A204.1 (cell line): ENCODE measurements around the gene PIANP.

Experiments used
- FAIRE-seq: peaks from 2 replicates; lab custom pipeline; 2012; peaks lifted over from hg19 to GRCh38; lab: Jason Lieb, UNC

The PIANP gene

DNA sequence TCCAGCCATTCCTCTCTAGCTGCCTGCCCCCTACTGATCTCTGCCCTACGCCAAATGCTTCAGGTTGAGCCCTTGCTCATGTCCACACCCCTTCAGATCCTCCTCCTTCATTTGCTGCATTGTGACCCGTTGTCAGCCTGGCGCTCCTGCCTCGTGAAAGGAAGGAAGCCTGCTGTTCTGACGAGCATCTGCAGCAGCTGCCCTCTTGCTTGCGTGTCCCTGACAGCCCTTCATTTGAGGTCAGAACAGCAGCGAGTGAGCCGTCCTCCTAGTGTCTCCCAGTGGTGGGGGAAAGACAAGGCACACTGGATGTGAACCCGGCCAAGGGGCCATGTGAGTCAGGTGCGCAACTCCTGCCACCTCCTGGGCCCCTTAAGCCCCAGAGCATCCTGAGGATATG lies 3.0 kb upstream of the PIANP start:
- no peak for FAIRE-seq

DNA sequence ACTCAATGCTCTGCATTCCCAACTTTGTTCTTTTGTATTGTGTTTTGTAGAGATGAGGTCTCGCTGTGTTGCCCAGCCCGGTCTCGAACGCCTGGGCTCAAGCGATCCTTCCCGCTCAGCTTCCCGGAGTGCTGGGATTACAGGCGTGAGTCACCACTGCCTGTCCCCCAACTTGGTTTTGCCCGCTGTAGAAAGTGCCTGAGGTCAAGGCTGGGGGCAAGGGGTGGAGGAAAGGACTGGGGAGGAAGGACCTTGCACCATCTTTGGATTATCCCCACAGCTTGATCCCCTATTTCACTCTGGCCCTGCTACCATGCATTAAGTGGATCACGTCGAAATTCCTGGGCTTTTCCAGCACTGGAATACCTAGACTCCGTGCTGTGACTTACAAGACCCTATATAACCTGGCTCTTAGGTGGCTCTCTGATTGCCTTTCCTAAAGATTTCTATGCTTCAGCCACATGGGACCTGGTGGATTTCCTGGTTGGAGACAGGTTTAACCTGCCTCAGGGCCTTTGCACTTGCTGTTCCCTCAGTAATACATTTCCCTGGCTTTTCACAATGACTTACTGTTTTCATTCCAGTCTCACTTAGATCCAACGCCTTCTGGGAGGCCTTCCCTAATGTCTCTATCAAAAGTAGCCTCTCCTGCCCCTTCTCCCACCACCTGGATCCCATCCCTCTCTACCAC lies 608 bp upstream of the PIANP start:
- no peak for FAIRE-seq

DNA sequence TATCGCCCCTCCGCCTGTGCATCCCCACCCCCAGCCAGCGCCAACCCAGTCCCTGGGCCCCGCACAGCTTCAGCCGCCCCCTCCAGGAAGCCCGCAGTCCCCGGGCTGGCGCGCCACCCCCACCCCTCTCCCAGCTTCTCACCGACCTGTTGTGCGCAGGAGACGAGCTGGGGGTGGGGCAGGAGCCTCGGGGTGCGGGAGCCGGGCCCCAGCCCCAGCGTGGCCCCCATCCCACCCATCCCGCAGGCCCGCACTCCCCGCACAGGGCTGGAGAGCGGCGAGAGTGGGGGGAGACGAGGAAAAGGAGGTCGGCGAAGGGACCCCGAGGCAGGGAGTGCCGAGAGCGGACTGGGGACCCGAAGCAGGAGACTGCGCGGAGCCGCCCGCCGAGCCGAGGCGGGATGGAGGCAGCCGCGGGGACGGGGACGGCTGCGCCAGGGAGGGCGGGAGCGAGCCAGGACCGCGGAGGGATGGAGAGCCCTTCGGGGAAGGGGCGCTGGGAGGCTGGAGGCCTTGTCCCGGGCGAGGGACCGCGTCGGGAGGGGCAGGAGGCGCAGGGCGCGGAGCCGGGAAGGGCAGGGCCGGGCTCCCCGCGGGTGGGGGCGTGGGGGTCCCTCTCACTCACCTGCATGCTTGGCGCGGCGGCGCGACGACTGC lies 498 bp downstream of the PIANP start:
- FAIRE-seq: no peak

DNA sequence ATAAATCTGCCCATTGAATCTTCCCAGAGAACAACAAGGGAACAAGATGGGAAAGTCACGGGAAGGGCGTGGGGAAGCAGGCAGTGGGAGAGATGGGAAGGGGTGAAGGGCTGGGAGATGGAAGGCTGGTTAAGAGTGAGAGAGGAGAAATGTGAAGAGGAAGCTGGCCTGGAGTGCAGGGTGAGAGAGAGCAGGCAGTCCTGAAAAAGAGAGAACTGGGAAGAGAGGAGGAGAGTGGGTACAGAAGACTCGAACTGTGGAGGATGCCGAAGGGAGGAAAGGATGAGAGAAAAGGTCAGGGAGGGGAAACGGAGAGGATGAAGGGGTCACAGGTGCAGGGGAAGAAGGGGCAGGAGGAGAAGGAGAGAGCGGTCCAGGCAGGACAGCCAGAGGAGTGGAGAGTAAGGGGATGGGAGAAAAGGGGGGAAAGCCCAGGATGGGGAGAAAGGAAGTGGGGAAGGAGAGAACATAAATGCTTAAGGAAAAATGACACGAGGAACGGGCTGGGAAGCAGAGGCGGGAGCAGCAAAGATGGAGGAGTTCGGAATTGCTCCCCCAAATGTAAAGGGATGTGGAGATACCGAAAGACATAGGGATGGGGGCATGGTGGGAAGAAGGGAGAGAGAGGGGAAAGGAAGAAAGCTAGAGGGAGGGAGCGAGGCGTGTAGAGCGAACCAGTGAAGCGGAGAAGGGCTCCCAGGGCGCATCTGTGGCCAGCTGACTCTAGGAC lies 1.2 kb downstream of the PIANP start:
- FAIRE-seq: no peak

DNA sequence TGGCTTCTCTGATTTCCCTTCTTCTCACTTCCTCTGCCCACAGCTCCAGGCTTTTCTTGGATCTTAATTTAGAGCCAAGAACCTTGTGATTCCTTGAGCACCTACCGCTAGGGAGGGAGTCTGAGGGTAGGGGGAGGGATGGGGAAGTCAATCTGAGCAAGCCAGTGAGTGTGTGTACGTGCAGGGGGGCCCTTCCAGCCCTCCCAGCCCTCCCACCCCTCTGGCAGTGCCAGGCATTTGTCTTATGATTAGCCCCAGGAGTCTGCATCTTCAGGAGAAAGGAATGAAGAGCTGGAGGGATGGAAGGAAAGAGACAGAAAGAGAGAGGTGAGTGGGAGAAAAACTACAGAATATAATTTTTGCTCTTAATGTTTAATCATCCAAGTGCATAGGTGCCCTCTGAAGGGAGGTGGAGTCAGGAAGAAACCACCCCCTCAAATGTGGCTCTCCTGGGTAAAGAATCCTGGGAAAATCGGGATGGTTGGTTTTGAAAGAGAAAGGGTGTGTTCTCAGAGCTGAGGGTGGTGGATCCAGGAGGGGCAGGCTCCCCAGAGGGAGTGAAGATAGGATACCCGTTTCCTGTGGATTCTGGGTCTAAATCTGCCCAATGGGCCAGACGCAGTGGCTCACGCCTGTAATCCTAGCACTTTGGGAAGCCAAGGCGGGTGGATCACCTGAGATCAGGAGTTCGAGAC lies 2.1 kb downstream of the PIANP start:
- no peak for FAIRE-seq

DNA sequence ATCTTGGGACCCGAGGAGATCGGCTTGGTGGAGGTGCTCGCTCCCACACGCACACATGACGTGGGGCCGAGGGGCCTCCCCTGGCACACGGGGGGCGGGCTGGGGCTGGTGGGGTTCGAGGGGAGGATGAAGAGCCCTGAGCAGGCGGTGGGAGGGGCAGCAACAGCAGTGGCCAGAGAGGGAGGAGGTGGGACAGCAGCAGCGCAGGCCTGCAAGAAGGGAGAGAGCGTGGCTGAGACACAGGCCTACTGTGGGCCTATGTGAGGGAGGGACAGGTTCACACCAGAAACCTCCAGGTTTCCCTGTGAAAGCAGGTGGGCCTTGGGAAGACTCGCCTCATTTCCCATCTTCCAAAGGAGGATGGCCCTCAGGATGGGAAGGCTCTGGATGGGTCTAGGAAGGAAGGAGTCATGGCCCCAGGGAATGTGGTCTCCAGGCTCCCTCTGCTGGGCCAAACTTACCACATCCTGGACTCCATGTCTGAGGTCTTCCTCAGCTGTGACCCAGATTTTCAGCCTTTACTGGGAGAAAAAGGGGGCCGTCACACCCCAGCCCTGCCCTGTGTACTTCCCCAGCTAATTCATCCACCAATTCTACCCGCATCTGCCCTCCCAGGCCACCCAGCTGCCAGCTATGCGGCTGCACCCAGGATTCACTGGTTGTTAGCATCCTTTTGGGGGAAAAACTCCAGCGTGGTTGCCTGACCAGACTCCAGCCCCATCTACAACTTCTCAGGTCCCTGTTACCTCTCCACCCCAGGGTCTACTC lies 2.8 kb downstream of the PIANP start:
- FAIRE-seq: peak; percentile 37

DNA sequence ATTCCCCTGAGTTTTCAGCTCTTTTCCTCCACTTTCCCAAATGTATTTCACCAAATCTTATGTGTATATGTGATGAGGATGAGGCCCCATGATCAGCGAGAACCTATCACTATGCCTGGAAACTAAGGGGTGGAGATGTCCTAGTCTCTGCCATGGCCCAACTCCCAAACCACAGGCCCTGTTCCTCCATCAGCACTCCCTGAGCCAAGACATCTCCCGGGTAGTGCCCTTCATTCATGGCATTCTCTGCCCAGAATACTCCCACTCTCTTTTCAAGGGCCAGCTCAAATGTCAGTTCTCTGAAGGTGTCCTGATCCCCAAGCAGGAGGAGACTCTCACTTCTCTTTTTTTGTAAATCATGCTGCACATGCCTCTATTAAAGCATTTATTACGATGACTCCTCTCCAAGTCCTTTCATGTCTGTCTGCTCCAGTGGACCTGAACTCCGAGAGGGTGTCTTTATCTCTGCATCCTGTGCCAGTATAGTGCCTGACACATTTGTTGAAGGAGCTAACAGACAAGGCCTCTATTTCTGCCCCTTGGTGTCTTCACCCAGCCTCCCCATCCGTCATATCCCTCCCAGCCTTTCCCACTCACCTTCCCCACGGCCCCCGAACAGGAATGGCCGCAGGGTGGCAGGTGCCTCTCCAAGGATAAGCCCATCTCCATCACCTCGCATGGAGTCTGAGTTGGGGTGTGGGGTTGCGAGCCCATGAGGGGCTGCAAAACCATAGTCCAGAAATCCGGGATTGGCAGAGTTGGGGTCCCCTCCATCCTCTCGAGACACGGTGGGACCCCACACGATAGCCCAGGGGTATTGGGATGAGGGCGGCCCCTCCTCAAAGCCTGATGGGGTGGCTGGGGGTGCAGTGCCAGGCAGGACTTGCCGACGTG lies 3.7 kb downstream of the PIANP start:
- no peak for FAIRE-seq

DNA sequence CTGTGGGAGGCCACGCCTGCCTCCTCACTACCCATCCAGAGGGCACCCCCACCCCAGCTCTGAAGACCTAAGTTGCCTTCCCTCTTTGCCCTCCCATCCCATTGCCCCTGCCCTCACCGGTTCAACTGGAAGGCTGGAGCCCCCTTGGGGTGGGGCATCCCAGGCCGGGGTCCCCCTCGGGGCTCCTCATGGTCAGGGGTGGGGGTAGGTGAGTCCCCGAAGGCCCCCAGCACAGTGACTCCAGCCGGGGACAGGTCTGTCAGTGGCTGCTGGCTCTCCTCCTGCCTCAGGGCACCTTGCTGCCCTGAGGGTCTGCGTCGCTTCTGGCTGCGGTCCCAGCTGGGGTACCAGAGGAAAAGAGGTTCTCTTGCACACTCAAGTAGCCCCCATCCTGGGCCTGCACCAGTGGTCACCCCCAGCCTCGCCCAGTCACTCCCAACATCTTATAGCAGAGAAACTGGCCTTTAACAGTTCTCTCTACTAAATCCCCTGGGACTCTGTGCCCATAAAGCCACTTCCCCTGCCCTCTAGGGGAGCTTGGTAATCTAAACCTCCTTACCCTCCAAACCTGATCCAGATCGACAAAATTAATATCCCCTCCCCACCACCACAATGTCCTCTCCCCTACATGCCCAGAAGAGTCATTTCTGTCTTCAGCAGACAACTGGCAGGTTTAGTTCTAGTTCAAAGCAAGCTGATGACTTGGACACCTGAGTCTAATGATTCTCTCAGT lies 5.1 kb downstream of the PIANP start:
- no peak for FAIRE-seq

DNA sequence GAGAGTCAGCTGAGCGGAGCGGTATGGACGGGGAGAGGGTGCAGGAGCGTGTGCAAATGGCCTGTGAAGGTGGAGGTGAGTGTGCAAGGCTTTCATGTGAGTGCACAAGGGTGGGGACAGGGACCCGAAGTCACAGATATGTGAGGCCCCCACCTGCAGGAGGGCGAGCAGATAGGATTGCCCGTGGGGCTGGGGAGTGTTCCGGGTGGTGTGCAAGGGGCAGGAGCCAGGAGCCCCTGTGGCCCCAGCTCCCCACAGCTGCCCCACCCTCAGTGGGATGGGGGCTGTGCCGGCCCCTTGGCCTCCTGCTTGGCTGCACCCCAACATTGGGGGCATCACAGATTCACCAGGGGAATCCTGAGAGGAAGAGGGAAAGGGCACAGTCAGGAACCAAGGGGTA lies 5.9 kb downstream of the PIANP start:
- no peak for FAIRE-seq

DNA sequence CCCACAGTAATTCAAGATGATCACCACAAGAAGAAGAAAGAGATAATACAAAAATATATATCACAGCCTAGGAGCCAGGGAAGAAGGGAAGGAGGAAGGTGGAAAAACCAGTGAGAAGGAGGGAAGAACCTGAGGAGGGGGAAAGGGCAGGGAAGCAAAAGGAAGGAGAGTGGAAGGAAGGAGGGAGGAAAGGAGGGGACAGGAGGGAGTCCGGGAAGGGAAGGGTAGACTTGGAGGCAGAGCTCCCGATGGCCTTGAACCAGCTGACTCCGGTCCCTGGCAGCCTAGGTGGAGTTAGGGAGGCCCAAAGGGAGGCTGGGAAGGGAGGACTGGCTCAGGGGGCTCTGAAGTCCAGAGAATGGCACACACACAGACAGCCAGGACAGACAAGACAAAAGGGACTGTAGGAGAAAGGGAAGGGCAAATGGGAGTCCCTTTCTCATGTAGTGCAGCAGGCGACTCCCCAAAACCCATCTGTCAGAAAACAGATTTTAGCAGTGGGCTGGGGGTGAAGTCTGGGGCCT lies 6.7 kb downstream of the PIANP start:
- no peak for FAIRE-seq

DNA sequence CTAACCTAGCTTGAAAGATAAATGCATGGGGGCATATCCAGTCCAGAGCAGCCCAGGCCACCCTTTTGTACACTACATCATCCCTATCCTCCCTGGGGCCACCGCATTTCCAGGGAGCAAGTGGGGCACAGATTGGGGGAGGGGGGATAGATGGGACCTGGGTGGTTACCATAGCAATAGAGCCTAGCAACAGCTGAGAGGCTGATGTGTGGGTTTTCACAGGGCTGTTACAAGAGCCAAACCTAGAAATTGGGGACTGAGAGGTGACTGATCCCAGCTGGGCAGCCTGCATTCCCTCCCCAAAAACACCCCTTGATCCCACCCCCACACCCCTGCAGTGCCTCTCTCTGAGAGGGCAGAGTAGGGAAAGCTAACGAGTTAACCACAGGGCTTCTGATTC lies 7.7 kb downstream of the PIANP start:
- no peak for FAIRE-seq

DNA sequence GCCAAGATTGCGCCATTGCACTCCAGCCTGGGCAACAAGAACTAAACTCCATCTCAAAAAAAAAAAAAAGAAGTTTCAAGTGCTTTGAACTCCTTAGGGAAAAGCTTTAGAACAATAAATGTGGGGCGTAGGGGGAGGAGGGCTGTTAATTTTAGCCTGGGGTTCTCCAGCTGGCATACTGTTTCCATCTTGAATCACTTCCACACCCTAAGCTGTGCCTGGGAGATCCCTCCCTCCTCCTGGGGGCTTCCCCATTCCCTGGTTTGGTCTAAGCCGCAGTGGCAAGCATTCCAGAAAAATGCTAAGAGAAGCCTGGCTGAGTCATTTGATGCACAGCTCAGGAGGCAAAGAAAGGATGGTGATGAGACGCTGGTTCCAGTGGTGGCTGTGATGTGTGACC lies 9.1 kb downstream of the PIANP start:
- no peak for FAIRE-seq

DNA sequence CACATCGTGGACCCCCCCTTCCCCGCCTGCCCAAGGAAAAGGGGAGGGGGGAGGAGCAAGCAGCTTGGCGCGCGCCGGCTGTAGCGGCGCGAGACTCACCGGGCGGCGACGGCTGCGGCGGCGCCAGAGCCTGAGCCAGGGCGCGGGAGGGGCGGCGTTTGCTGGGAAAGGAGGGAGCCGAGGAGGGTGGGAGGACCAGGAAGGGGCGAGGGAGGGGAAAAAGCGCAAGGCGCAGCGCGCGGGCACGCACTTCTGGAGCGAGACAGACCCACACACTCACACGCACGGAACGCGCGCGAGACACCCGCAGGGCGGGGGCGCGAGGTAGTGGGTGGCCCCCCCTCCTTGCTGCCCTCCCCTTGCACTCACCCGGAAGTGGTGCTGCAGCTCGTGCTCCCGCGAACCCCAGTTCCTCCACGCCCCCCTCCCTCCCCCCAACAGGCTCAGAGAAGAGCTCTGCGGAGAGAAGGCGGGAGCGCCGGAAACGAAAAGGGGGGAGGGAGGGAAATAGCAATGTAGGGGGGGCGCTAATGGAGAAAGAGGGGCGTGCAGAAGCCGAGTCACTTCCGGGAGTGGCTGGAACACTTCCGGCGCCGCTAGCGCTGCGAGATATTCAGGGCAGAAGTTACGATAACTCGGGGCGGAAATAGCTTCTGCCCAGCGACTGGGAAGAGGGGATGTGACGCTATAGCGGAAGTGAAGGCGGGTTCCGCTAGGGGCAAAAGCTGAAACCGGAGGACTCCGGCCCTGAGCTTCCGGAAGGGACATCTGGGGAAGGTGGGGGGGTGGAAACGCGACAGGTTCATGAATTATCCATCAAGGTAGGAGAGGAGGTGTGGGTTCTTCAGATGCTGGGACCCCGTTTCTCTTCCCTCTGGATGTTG lies 11.4 kb downstream of the PIANP start, which contains the start of gene ZNF384:
TSS of gene ZNF384 (minus strand) at position 377 of the 884 bp plus-strand sequence. CDS start 9,855 bp downstream, outside the sequence.
- FAIRE-seq: peak; percentile 98

DNA sequence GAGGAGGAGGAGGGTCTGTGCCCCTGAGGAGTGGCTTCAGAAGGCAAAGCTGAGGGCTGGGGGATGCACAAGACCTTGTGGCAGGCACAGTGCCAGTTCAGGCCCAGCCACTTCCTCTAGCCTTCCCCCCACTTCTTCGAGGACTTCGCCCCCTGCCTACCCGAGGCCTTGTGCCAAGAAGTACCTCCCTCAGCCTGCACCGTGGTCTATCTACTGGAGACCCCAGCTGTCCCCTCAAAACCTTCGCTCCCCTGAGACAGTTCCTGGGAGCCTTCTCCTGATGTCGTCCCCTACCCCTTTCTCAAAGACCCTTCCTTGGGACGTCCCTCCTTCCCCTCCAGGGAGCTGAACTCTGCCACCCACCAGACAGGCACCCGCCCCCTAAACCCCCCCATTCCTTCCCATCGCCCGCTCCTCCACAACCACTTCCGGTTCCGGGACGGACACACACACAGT lies 12.0 kb downstream of the PIANP start:
- no peak for FAIRE-seq

DNA sequence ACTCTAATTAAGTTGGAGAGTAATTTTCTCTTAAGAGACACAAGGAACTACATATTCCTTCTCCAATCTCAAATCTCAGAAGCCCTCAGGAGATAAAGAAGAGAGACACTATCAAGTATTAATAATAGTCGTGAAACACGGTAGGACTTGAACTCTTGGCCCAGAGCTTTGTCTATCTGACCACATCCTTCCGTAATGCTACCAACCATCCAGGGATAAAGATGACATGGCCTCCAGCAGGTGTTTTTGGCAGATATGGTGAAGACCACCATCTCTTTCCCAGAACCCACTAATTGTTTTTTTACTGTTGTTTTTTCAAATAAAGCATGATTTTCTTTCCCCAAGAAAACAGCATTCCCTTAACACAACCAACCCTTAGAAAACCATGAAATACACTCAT lies 14.8 kb downstream of the PIANP start:
- FAIRE-seq: no peak

DNA sequence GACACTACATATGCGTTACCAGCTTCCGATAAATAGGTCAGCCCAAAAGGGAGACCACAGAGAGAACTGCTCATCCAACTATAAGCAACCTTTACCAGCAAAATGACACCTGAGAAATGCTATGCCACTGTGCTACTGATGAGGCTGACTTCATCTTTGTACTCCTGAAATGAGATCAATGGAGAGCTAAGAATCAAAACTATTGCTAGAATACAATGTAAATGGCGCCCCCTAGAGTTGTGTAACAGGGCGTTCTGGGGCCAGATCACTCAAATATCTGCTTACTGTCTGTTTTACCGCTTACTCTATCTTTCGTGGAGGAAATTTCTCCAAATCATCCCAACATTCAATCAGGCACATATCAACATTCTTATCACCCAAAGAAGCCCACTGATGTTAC lies 16.0 kb downstream of the PIANP start:
- no peak for FAIRE-seq

DNA sequence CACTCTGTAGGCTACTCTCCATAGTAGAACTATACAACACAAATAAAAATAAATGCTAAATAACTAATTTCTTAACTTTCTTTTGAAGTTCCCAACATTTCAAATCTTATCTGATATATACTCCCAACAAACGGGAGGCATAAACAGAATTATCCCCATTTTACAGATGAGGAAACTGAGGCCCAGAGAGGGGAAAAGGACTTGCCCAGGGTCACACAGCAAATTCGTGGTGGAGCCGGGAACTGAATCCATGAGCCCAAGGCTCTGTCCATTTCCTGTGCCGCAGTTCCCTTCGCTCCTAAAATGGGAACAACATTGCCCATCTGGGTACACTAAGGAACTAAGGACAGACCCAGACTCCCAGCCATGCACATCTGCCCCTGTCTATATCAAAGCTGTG lies 23.7 kb downstream of the PIANP start:
- no peak for FAIRE-seq

DNA sequence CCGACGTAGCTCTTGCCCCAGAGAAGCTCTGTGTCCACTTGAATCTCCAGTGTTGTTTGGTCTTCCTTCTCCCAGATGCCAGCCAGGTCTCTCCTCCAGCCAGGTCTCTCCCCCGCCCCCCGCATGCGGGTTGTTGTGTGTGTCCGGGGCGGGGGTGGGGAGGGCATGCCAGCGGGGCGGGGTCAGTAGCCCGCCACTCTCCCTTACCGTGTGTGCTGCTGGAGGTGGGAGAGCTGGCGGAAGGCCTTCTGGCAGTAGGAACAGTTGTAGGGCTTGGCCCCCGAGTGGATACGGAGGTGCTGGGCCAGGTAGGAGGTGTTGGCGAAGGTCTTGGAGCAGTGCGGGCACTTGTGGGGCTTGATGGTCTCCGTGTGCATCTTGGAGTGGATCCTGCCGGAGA lies 28.5 kb downstream of the PIANP start:
- no peak for FAIRE-seq
